Heart right ventricle (tissue), 16 donors: ENCODE measurements around the gene SRRT. TPM values are rescaled to one million over a fixed set of nuclear protein-coding genes. Genes with fewer than 3 reads are reported as not detected.

Experiments
- ATAC-seq, 8 donors: fragments of 200-7000 bp; cut with Tn5 transposase; one replicate each; pipeline ENCODE4 v1.9.1; 2020; ENCODE audit warnings: mild to moderate bottlenecking in 8 of 8, moderate library complexity in 8 of 8, moderate number of reproducible peaks in 1 of 8
- DNase-seq, 2 donors: peaks; one replicate each; pipeline ENCODE4 v3.0.0-alpha.2; 2020
- H3K27ac ChIP-seq, 10 donors: fragments of 200-600 bp; sonication (generic) in 2 of 10; one replicate each; pipeline versions ENCODE4 v1.5.0 to v1.8.0; 2020 to 2022; ENCODE audit warnings: mild to moderate bottlenecking in 3 of 10
- H3K27me3 ChIP-seq, 7 donors: fragments of 200-600 bp; one replicate each; pipeline ENCODE4 v1.8.0; 2021 to 2022; ENCODE audit warnings: mild to moderate bottlenecking in 2 of 7
- H3K36me3 ChIP-seq, 9 donors: fragments of 200-600 bp; sonication (generic) in 1 of 9; one replicate each; pipeline versions ENCODE4 v1.5.0 to v1.8.0; 2020 to 2022; ENCODE audit warnings: mild to moderate bottlenecking in 2 of 9
- H3K4me1 ChIP-seq, 9 donors: fragments of 200-600 bp; sonication (generic) in 1 of 9; one replicate each; pipeline versions ENCODE4 v1.5.0 to v1.8.0; 2020 to 2022; ENCODE audit warnings: mild to moderate bottlenecking in 4 of 9
- H3K4me3 ChIP-seq, 10 donors: fragments of 200-600 bp; sonication (generic) in 2 of 10; one replicate each; pipeline versions ENCODE4 v1.5.0 to v1.8.0; 2020 to 2022; ENCODE audit warnings: mild to moderate bottlenecking in 7 of 10, moderate library complexity in 2 of 10
- H3K9me3 ChIP-seq, 11 donors: fragments of 200-600 bp in 10 of 11; sonication (generic) in 2 of 11; one replicate each; pipeline versions ENCODE4 v1.5.0 to v1.8.0; 2013 to 2022; ENCODE audit warnings: mild to moderate bottlenecking in 2 of 11, control low read depth in 1 of 11, moderate library complexity in 1 of 11
- CTCF ChIP-seq, 9 donors: fragments of 200-600 bp; sonication (generic) in 2 of 9; IDR thresholded peaks; one replicate each; pipeline versions ENCODE4 v1.5.0 to v1.8.0; 2021 to 2022; ENCODE audit warnings: antibody characterized with exemption in 9 of 9, mild to moderate bottlenecking in 5 of 9, moderate library complexity in 1 of 9
- WGBS, 2 donors: extraction: QIAGEN DNeasy Blood & Tissue Kit; methylation state at CpG; one replicate each; pipeline ENCODE4 v1.1.7; 2013; ENCODE audit warnings: inconsistent platforms in 1 of 2; 5-methylcytosine and 5-hydroxymethylcytosine counted together
- intact Hi-C, 10 donors: fragments of 100-400 bp; cut with DNase I; formaldehyde crosslinking; loops; one replicate each; pipeline versions ENCODE4 v1.11.1 to v1.14.2; 2022
- polyA plus RNA-seq, 2 donors: library from polyadenylated mRNA; stranded (reverse); fragments of 200-250 nt; gene quantifications; one replicate each; pipeline ENCODE4 v1.2.3, GENCODE V29; 2013
- total RNA-seq, 10 donors: library from RNA; stranded (reverse); fragmentation: NEBNext Ultra II Directional in 3 of 10; extraction: Animal tissue kit (Norgen Biotek cat#: 25700) in 3 of 10; gene quantifications; one replicate each; pipeline versions ENCODE4 v1.2.1 to v1.2.4, GENCODE V29; 2021 to 2023
- donor health status: Arrhythmogenic right ventricular cardiomyopathy.
- donor health status: ischemic (EF 13 %, LVEDD 7.1; RV severe dilation, severe dysfunction).
- donor health status: healthy with polysubstance abuse.
- donor health status: DM: no; HTN: yes; CAD: no.
- donor health status: DM: no; HTN: no; CAD: no.
- donor health status: ischemic (EF 25% LVEDD 6.9; RV normal size, moderate dysfunction).
- donor health status: ischemic (EF 25% LVEDD 5.7; RV mildly dilated, moderate dysfunction).
- donor health status: healthy.
- donor health status: DM: yes; HTN: yes; CAD: no.
- donor health status: Ischemic cardiomyopathy.
- donor health status: ischemic (EF 35%, LVEDD 5.7; RV mildly dilated, moderate dysfunction).
- donor health status: nonischemic (EF 11% LVEDD 7.7; RV severe dilation, severe dysfunction).
- donor health status: DM: yes; HTN: yes; CAD: no.
- donor health status: PGD.
- donor health status: ischemic (EF 29% LVEDD 5.4; RV normal size, mild dysfunction).
- donor health status: nonischemic (EF 23%, LVEDD 6.1; RV moderate dilation, normal function).

The SRRT gene
- total and polyA plus RNA-seq, 12 donors, result 38.4 to 69.5 (median 49.6) TPM

- peaks cover 7 to 49% (median 26%) of the 10 kb centered on the region in 9 donors for H3K4me1 ChIP-seq
- H3K4me3 ChIP-seq, result peak overlapping the region; percentile 74 to 99 (median 92)
- no peak for TF ChIP-seq CTCF (IDR thresholded peaks at IDR 0.05)
- intact Hi-C loops, result loop anchor here in 1 of 10 donors (10.0 kb wide), 1 partner anchor 393 kb away; the partner anchor contains the start of gene TSC22D4
- H3K27ac ChIP-seq, result peak overlapping the region; percentile 85 to 99 (median 96)
- no peaks in the 10 kb centered on the region for H3K9me3 ChIP-seq
- DNase-seq, result no peak
- ATAC-seq, result peak in 6 of 8 donors; percentile 8 to 14 (median 11)
- H3K27me3 ChIP-seq, result no peaks in the 10 kb centered on the region
- H3K36me3 ChIP-seq, result peaks cover 0 to 57% (median 18%) of the 10 kb centered on the region in 9 donors
- WGBS, 2 donors, result 23 to 28% methylated on average over 27 of the region's 27 CpGs
These were observed 7.0 kb upstream of the SRRT start for GRCh38 chr7:100867776-100868485.

- intact Hi-C loops, result loop anchor here in 4 of 10 donors (2.0 to 10.0 kb wide), 3 partner anchors 15 to 1411 kb away; partner anchors contain the start of genes UFSP1 (in 2 of the 4), MOSPD3 (in 1 of the 4) and SH2B2 (in 1 of the 4)
- DNase-seq, result no peak
- Histone ChIP-seq H3K27ac (peak overlapping the region; percentile 86 to 97 (median 95)), H3K4me3 (peak overlapping the region in 9 of 10 donors; percentile 81 to 97 (median 88)), H3K9me3 (no peaks in the 10 kb centered on the region), H3K4me1 (peaks cover 2 to 47% (median 43%) of the 10 kb centered on the region in 9 donors), H3K36me3 (peaks cover 0 to 67% (median 24%) of the 10 kb centered on the region in 9 donors), H3K27me3 (no peaks in the 10 kb centered on the region)
- no peak for TF ChIP-seq CTCF (IDR thresholded peaks at IDR 0.05)
- ATAC-seq, result no peak
- 91 to 93% methylated on average over 10 of the region's 10 CpGs for WGBS, 2 donors
These were observed 1.2 kb upstream of the SRRT start for GRCh38 chr7:100873599-100874299.

GRCh38 chr7:100874300-100874576 lies 665 bp upstream of the SRRT start:
- Histone ChIP-seq H3K9me3 (no peaks in the 10 kb centered on the region), H3K27ac (peak overlapping the region; percentile 86 to 97 (median 95)), H3K36me3 (peaks cover 0 to 70% (median 24%) of the 10 kb centered on the region in 9 donors), H3K4me1 (peaks cover 2 to 47% (median 40%) of the 10 kb centered on the region in 9 donors), H3K27me3 (no peaks in the 10 kb centered on the region), H3K4me3 (peak overlapping the region; percentile 65 to 97 (median 87))
- DNase-seq (no peak), ATAC-seq (peak in 5 of 8 donors; percentile 2 to 15 (median 9))
- 52 to 56% methylated on average over 8 of the region's 8 CpGs for WGBS, 2 donors
- intact Hi-C loops, result loop anchor here in 4 of 10 donors (2.0 to 10.0 kb wide), 3 partner anchors 15 to 1411 kb away; partner anchors contain the start of genes UFSP1 (in 2 of the 4), MOSPD3 (in 1 of the 4) and SH2B2 (in 1 of the 4)
- TF ChIP-seq CTCF (IDR thresholded peaks at IDR 0.05), result no peak

- Histone ChIP-seq H3K9me3 (no peaks in the 10 kb centered on the region), H3K27me3 (no peaks in the 10 kb centered on the region), H3K36me3 (peaks cover 0 to 75% (median 23%) of the 10 kb centered on the region in 9 donors), H3K4me1 (peaks cover 2 to 56% (median 45%) of the 10 kb centered on the region in 9 donors), H3K4me3 (peak overlapping the region; percentile 77 to 97 (median 87)), H3K27ac (peak overlapping the region; percentile 86 to 97 (median 95))
- intact Hi-C loops, result loop anchor here in 4 of 10 donors (2.0 to 10.0 kb wide), 3 partner anchors 13 to 1409 kb away; partner anchors contain the start of genes UFSP1 (in 2 of the 4), MOSPD3 (in 1 of the 4) and SH2B2 (in 1 of the 4)
- ATAC-seq (peak in 6 of 8 donors; percentile 21 to 72 (median 30)), DNase-seq (no peak)
- 0 to 1% methylated on average over 36 to 39 of the region's 39 CpGs for WGBS, 2 donors
- TF ChIP-seq CTCF (IDR thresholded peaks at IDR 0.05), result no peak
These were observed 451 bp downstream of the SRRT start for GRCh38 chr7:100875356-100875751.
